Activated naive CD4-positive, alpha-beta T cell treated with anti-CD3 and anti-CD28 coated beads, Interleukin-2, amount 50 U/mL, for 16 hours (primary cell): ENCODE data around the gene NINJ1.

Experiments used
- DNase-seq: peaks from one replicate; pipeline ENCODE4 v3.0.0-alpha.2; 2020

The NINJ1 gene

DNA sequence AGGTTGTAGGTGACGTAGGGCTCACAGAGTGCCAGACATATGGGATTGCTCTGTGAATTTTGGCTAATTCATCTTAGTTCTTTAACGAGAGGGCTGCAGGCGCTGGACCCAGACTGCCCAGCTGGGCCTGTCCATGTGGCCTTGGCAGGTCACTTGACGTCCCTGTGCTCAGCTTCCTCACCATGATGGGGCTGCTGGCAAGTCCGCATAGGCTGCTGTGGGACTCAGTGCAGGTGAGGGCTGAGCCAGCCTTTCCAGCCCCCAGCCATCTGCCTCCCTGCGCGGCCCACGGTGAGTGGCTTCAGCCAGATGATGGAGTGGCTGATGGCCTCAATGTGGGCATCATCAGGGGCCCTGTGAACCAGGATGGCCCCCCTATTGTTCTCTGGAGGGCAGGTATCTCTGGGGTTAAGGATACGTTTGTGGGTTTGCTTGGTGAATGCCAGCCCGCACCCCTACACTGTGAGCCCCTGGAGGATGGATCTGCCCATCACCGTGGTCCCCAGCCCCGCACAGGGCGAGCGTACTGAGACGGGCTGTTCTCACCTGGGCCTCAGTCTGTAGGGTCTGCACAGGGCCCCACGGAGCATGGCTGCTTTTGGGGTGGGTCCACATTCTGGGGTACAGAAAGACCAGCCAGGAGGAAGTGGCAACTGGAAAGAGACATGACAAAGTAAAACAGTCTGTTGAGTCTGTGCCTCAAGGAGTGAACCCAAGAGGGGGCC, 34.3 kb downstream of the NINJ1 start:
- DNase-seq = peak; percentile 3

- peak; percentile 58 for DNase-seq
Observed at GRCh38 chr9:93098236-93098946, 35.7 kb downstream of the NINJ1 start.

DNA sequence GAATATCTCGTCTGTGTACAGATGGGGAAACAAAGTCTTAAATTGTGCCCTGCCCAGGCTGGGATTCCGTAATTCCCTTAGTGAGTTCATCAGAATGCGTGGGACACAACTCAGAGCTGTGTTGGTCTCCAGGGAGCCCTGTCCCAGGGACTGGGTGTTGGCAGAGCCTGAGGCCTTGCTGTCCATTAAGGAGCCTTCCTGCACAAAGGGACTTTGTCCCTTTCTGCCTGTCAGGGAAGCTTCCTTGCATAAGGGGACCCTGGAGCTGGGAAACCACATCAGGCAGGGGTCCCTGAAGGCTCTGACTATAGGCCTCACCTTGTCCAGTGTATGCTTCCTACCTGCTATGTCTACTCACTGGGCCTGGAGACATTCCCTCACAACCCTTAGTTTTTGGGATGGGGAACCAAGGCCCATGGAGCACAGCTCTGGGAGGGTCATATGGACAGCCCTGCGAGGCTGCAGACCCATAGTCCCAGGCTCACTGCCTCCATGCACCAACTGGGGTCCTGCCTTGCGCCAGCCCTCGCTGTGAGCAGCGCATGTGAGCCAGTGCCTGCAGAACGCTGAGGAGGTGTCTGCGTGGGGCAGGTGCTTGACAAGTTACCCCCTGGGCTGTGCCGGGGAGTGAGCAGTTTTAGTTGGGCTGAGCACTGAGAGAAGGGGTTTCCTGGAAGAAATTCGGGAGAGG, 36.4 kb downstream of the NINJ1 start:
- DNase-seq = no peak

DNA sequence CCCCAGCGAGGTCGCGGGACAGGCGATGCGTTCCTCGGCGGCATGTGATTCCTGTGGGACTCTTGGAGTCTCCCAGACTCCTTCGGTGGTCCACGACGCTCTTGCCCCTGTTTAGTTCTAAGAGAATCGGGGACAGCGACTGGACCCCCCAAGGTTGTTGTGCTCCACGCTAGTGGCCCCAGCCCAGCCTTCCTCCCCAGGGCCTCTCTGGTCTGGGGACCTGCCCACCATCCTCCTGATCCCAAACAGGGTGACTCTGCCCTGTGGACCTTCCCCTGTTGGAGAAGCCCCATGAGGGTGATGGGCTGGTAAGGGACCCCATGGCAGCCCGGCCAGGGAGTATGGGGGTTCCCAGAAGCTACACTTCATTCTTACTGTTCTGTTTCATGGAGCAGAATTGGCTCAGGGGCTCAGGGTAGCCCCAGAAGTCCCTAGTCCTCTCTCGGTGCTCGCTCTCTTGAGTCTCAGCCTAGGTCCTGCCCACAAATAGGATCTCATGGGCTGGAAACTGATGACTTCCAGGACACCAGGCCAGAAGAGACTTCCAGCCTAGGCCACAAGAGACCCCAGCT, 37.2 kb downstream of the NINJ1 start:
- no peak for DNase-seq

DNA sequence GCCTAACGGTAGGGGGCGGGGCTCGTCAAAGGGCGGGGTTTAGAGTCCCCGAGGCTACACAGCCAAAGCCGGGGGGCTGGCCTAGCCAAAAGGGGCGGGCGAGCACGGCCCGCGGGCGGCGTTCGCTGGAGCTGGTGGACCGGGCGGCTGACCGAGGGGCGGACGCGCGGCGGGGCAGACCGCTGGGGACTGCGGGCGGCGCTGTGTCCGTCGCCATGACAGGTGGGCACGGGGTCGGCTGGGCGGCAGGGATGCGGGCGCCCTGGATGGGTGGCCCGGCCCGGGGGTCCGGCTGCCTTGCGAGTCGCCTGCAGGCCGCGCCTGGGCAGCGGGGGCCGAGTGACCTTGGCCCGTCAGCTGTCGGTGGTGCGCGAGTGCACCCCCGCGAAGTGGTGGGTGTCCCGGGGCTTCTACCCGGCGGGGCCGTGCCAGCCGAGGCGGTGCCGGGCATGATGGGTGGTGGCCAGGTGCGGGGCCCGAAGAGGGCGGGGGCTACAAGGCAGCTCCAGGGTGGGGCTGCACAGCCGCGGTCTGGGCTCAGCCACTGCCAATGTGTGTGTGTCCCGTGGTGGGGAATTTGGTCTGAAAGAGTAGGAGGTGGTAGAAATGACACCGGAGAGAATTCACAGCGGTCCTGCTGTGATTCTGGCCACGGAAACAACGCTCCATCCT, 37.8 kb downstream of the NINJ1 start, which contains the start of gene CARD19:
CARD19 (plus strand) TSS at position 87 of the 672 bp plus-strand sequence; CDS start at position 216, 129 bp downstream.
- DNase-seq = peak; percentile 57

GRCh38 chr9:93095205-93096130, 38.6 kb downstream of the NINJ1 start:
- DNase-seq = peak; percentile 100

- DNase-seq = no peak
Observed at GRCh38 chr9:93094658-93095204, 39.3 kb downstream of the NINJ1 start.

GRCh38 chr9:93093877-93094657, 40.0 kb downstream of the NINJ1 start:
- no peak for DNase-seq

DNA sequence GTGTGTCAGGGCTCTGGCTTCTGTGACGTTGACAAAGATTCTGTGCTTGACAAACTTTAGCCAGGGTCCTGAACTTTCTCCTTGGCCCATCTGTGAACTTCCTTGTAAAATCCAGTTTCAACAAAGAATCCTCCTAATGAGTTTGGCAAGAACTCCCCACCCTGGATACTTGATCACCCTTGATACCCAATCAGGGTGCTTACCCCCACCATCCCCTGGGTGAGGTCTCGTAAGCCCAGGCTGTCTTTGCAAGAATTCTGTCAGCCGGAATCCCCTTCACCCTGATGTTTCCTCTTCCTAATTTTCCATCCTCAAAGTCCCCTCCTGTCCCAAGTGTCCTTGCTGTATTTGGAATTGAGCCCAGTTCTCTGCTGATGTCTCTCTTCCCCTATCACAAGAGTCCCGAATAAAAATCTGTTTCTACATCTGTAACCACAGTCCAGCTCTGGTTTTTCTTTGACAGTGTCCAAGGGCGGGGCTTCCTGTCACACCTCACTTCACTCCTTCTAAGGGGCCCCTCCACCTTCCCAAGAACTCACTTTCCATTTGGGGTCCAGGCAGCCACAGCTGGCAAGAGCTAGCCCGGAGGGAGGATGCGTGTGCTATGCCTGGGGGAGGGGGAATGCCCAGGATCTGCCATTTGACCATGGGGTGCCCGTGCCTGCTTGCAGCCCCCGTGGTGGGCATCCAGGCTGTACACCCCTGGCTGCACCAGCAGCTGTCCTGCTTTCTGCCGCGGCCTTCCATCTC, 40.7 kb downstream of the NINJ1 start:
- no peak for DNase-seq

GRCh38 chr9:93092251-93092991, 41.6 kb downstream of the NINJ1 start:
- DNase-seq = no peak

DNA sequence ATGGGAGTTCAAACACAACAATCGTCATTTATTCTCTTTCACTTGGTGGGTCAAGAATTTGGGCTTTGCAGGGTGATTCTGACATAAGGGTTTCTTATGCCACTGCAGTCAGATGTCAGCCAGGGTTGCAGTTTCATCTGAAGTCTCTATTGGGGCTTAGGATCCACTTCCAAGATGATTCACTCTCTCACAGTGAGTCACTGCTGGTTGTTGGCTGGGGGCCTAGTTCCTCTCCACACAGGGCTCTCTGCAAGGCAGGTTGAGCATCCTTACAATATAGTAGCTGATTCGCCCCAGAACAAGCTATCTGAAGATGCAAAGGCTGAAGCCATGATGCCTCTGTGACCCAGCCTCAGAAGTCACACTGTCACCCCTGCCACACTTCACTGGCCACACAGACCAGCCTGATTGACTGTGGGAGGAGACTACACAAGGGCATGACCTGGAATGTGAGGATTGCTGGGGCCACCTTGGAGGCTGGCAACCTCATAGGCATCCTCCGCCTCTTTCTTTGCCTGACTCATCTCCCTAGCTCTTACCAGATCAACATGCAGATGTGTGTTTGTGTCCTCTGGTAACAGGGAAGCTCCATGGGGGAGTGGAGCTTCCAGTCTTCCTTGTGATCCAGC, 42.5 kb downstream of the NINJ1 start:
- DNase-seq = peak; percentile 74

- no peak for DNase-seq
Observed at GRCh38 chr9:93091056-93091452, 43.0 kb downstream of the NINJ1 start.

DNA sequence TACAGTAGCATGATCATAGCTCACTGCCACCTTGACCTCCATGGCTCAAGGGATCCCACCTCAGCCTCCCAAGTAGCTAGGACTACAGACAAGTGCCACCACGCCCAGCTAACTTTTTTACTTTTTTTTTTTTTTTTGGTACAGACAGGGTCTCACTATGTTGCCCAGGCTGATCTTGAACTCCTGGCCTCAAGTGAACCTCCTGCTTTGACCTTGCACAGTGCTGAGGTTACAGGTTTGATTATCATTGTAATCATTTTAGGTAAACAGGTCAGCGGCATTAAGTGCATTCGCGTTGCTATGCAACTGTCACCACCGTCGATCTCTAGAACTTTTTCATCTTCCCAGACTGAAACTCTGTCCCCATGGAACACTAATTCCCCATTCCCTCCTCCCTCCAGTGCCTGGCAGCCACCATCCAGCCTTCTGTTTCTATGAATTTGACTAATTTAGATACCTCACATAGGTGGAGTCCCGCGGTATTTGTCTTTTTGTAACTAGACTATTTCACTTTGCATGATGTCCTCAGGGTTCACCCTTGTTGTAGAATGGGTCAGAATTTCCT, 43.9 kb downstream of the NINJ1 start:
- DNase-seq = no peak

GRCh38 chr9:93089481-93089991, 44.5 kb downstream of the NINJ1 start:
- no peak for DNase-seq

DNA sequence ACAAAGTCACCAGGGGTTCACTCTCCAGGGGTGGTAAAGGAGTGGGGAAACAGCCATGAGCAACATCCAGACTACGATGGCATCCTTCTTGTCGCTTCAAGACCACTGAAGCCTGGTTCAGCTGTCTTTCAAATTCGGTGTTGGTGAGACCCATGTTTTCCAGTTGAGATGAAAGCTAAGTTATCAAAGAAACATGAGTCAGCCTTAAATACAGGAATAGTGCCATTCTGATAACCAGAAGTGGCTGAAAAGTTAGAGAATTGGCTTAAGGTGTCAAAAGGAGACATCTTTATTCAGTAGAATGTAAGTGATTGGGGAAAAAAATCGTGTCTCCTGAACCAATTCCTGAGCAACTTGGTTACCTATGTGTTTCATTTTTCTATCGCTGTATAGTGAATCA, 45.0 kb downstream of the NINJ1 start:
- no peak for DNase-seq

DNA sequence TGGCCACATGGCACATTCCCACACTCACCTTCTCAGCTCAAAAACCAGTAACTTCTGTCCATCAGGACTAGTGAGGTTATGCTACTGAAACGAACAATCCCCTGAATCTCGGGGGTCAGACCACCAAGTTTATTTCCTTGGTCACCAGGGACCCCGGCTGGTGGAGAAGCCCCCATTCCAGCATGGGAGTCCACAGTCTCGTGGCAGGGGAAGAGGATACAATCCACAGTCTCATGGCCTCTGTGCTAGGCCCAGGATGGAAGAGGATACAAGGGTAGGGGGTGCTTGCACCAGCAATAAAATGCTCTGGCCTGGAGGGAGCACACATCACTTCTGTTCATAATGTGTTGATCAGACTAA, 45.4 kb downstream of the NINJ1 start:
- DNase-seq = no peak

DNA sequence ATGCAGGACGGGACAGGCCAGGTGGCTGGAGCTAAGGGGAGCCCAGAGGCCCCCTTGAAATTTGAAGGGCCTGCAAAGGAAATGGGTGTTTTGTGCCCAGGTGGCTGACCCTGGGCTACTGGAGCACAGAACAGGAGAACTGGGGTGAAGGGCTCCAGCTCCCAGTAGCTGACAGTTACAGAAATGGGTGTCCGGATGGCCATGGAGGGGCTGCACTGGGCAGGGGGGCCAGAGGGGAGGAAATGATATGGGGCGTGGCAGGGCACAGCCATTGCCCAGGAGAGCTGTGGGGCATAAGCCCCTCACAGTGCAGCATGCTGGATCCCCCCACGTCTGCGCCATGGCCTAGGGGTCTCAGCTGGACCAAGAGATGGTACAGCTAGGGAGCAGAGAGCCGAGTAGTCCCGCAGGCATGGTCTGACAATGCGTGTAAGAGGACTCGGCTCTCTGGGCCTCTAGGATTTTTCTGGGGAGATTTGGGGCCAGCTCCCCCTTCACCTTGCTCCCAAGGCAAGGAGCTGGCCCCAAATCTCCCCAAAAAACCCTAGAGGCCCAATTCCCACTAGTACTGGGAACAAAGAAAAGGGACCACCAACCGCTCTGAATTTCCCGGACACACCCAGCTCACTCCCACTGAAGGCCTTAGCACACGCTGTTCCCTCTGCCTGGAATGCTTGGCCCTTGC, 45.9 kb downstream of the NINJ1 start:
- no peak for DNase-seq
